ENCODE results near the gene PYCARD. TPM values are rescaled to one million over a fixed set of nuclear protein-coding genes. Genes with fewer than 3 reads are reported as not detected.

The PYCARD gene
- total RNA-seq = 10 to 100 TPM; 27.2 to 51.6 TPM

- Histone ChIP-seq H3K9me3 (no peaks in the 10 kb centered on the region), H3K27me3 (replicated peaks; ENCODE audit: insufficient read depth) (no peaks in the 10 kb centered on the region), H3K27ac (peak within 1 kb of the TSS; percentile 47 to 78), H3K4me1 (replicated peaks) (no peaks in the 10 kb centered on the region), H3K36me3 (no peaks in the 10 kb centered on the region), H3K4me3 (peak within 1 kb of the TSS; percentile 53 to 61)
- intact Hi-C loops (cut with DNase I) = no loop called here
- DNase-seq (ENCODE audit: low spot score) = peak; percentile 21
- no peak for TF ChIP-seq CTCF (IDR thresholded peaks at IDR 0.05)
- no peak for TF ChIP-seq POLR2A (IDR thresholded peaks at IDR 0.05)
- TF ChIP-seq POLR2AphosphoS5 (IDR thresholded peaks at IDR 0.05) = no peak
- WGBS = 3% methylated on average over 41 of the region's 69 CpGs
Measured at GRCh38 chr16:31202414-31203375, at the start of gene PYCARD. PYCARD (minus strand) TSS chr16:31202760; CDS start chr16:31202690, 70 bp downstream.

- intact Hi-C loops (cut with DNase I) = no loop called here
- no peaks in the 10 kb centered on the region for H3K4me1 ChIP-seq (replicated peaks)
- WGBS = 96% methylated on average over 5 of the region's 5 CpGs
- H3K27ac ChIP-seq = no peak overlapping the region
- DNase-seq (ENCODE audit: low spot score) = no peak
- H3K36me3 ChIP-seq = no peaks in the 10 kb centered on the region
- H3K27me3 ChIP-seq (replicated peaks; ENCODE audit: insufficient read depth) = no peaks in the 10 kb centered on the region
- TF ChIP-seq CTCF (IDR thresholded peaks at IDR 0.05) (no peak), POLR2AphosphoS5 (IDR thresholded peaks at IDR 0.05) (no peak)
- H3K9me3 ChIP-seq = no peaks in the 10 kb centered on the region
- no peak overlapping the region for H3K4me3 ChIP-seq
Measured at GRCh38 chr16:31251435-31251834, 48.9 kb upstream of the PYCARD start.

GRCh38 chr16:31250782-31251384 is 48.3 kb upstream of the PYCARD start:
- H3K4me1 ChIP-seq (replicated peaks) = no peaks in the 10 kb centered on the region
- no peak overlapping the region for H3K27ac ChIP-seq
- 88% methylated on average over 7 of the region's 7 CpGs for WGBS
- no peaks in the 10 kb centered on the region for H3K9me3 ChIP-seq
- no peaks in the 10 kb centered on the region for H3K27me3 ChIP-seq (replicated peaks; ENCODE audit: insufficient read depth)
- H3K4me3 ChIP-seq = no peak overlapping the region
- TF ChIP-seq POLR2A (IDR thresholded peaks at IDR 0.05) (no peak), POLR2AphosphoS5 (IDR thresholded peaks at IDR 0.05) (no peak), CTCF (IDR thresholded peaks at IDR 0.05) (no peak)
- DNase-seq (ENCODE audit: low spot score) = no peak
- no peaks in the 10 kb centered on the region for H3K36me3 ChIP-seq
- intact Hi-C loops (cut with DNase I) = no loop called here

GRCh38 chr16:31248344-31248743 is 45.8 kb upstream of the PYCARD start:
- WGBS = 45% methylated on average over 5 of the region's 5 CpGs
- Histone ChIP-seq H3K9me3 (no peaks in the 10 kb centered on the region), H3K27ac (no peak overlapping the region), H3K4me1 (replicated peaks) (no peaks in the 10 kb centered on the region), H3K27me3 (replicated peaks; ENCODE audit: insufficient read depth) (no peaks in the 10 kb centered on the region), H3K36me3 (no peaks in the 10 kb centered on the region), H3K4me3 (no peak overlapping the region)
- intact Hi-C loops (cut with DNase I) = no loop called here
- DNase-seq (ENCODE audit: low spot score) = no peak
- no peak for TF ChIP-seq POLR2A (IDR thresholded peaks at IDR 0.05)
- no peak for TF ChIP-seq CTCF (IDR thresholded peaks at IDR 0.05)
- TF ChIP-seq POLR2AphosphoS5 (IDR thresholded peaks at IDR 0.05) = no peak
